Measurements from ENCODE around the gene UGDH.

- TF ChIP-seq CTCF (conservative IDR thresholded peaks at IDR 0.05; ENCODE audit: low read depth, low read length): no peak
- TF ChIP-seq EZH2 (IDR thresholded peaks at IDR 0.05; ENCODE audit: borderline replicate concordance, low read depth, low read length, poor library complexity, severe bottlenecking): no peak
These were observed 35.6 kb upstream of the UGDH start for GRCh38 chr4:39562792-39563191.

All from A673 (cell line).